ENCODE measurements around the gene CTNNAL1. TPM values are rescaled to one million over a fixed set of nuclear protein-coding genes. Genes with fewer than 3 reads are reported as not detected.

Gene CTNNAL1
- polyA plus RNA-seq, 1 experiment, result 82.7 TPM

DNA sequence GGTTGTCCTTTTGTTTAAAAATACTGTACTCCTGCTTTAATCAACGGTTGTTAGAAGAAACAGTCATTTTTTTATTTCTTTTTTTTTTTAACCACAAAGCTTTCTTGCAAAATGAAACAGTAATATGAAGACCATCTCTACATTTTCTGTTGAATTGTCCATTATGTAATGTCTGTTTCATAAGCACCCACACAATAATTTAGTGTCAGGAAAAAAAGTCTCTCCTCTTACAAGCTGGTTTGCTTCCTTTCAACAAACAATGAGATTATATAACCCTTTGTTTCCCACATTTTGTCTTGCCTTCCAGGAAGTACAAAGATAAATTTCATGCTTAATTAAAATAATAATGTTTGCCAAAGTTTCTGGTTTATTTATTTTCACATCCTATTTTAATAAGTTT is 16.7 kb downstream of the CTNNAL1 start:
- Histone ChIP-seq H3K27ac (ENCODE audit: low read depth, low read length) (no peak overlapping the region), H3K4me3 (ENCODE audit: low read depth, low read length) (no peak overlapping the region), H3K27me3 (ENCODE audit: control insufficient read depth, insufficient read depth, low read length) (no peaks in the 10 kb centered on the region), H3K9me3 (ENCODE audit: control insufficient read depth, insufficient read depth, low read length) (no peaks in the 10 kb centered on the region)
- CTCF ChIA-PET, result interaction anchor here (2.1 kb wide), 1 partner anchor 43 kb away, joined by 9 read pairs; no protein-coding TSS in a partner anchor
- TF ChIP-seq, protein P1, sequence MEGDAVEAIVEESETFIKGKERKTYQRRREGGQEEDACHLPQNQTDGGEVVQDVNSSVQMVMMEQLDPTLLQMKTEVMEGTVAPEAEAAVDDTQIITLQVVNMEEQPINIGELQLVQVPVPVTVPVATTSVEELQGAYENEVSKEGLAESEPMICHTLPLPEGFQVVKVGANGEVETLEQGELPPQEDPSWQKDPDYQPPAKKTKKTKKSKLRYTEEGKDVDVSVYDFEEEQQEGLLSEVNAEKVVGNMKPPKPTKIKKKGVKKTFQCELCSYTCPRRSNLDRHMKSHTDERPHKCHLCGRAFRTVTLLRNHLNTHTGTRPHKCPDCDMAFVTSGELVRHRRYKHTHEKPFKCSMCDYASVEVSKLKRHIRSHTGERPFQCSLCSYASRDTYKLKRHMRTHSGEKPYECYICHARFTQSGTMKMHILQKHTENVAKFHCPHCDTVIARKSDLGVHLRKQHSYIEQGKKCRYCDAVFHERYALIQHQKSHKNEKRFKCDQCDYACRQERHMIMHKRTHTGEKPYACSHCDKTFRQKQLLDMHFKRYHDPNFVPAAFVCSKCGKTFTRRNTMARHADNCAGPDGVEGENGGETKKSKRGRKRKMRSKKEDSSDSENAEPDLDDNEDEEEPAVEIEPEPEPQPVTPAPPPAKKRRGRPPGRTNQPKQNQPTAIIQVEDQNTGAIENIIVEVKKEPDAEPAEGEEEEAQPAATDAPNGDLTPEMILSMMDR (IDR thresholded peaks at IDR 0.05; ENCODE audit: low read depth, low read length), result no peak
- POLR2A ChIA-PET, result no interaction called here
- DNase-seq (ENCODE audit: low read depth, low spot score), result no peak

DNA sequence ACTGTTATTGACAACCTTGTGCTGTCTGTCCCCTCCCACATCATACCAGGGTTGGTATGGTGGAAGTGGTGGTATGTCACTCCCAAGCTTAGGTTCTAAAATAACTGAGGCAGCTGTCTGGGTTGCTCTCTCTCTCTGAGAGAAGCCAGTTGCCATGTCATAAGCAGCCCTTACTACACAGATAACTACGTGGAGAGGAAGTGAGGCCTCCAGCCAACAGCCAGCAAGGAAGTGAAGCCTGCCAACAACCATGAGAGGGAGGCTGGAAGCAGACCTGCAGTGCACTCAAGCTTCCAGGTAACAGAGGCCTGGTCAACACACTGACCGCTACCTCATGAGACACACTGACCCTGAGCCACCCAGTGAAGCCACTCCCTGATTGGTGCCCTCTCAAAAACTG is 18.6 kb downstream of the CTNNAL1 start:
- H3K4me3 ChIP-seq (ENCODE audit: low read depth, low read length), result no peak overlapping the region
- TF ChIP-seq, protein P1 (IDR thresholded peaks at IDR 0.05; ENCODE audit: low read depth, low read length), result no peak
- DNase-seq (ENCODE audit: low read depth, low spot score), result no peak
- POLR2A ChIA-PET, result no interaction called here
- H3K9me3 ChIP-seq (ENCODE audit: control insufficient read depth, insufficient read depth, low read length), result no peaks in the 10 kb centered on the region
- no peaks in the 10 kb centered on the region for H3K27me3 ChIP-seq (ENCODE audit: control insufficient read depth, insufficient read depth, low read length)
- no peak overlapping the region for H3K27ac ChIP-seq (ENCODE audit: low read depth, low read length)
- CTCF ChIA-PET, result interaction anchor here (1.2 kb wide), 1 partner anchor 40 kb away, joined by 4 read pairs; no protein-coding TSS in a partner anchor

DNA sequence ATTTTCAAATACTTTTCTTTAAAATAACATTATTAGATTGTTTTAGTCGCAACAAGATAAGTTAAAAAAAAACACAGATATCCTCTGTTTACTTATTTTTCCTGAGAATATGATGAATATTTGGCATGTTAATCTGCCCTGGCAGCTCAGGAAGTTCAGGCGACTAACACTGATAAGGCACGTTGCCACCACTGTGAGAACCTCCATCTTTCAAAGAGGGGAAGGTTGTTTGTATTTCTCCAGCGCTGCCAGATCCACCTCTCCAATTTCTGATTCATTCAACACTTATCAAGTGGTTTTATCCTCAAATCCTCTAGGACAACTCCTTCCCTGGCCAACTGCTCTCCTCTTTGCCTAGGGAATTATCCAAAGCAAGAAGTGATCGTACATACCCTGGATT is 21.8 kb downstream of the CTNNAL1 start:
- Histone ChIP-seq H3K27me3 (ENCODE audit: control insufficient read depth, insufficient read depth, low read length) (no peaks in the 10 kb centered on the region), H3K4me3 (ENCODE audit: low read depth, low read length) (no peak overlapping the region), H3K9me3 (ENCODE audit: control insufficient read depth, insufficient read depth, low read length) (no peaks in the 10 kb centered on the region), H3K27ac (ENCODE audit: low read depth, low read length) (no peak overlapping the region)
- DNase-seq (ENCODE audit: low read depth, low spot score), result no peak
- POLR2A ChIA-PET, result no interaction called here
- TF ChIP-seq, protein P1 (IDR thresholded peaks at IDR 0.05; ENCODE audit: low read depth, low read length), result no peak
- CTCF ChIA-PET, result no interaction called here

DNA sequence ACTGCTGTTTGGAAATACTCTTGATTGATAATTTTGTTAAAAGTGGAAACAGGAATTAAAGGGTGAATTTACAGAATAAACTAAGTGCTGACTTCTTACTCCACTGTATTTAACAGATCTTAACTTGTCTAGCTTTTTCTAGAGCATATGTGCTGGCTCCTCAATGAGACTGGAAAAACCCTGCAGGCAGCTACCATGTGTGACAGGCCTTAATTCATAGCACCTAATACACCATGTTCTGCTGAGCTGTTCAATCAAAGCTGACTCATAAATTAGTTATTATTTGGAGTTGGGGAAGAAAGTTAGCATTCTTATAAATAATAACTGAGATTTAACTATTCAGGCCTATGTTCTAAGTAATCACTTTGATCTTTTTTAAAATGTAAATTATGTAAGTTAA is 29.4 kb downstream of the CTNNAL1 start:
- no peak for DNase-seq (ENCODE audit: low read depth, low spot score)

DNA sequence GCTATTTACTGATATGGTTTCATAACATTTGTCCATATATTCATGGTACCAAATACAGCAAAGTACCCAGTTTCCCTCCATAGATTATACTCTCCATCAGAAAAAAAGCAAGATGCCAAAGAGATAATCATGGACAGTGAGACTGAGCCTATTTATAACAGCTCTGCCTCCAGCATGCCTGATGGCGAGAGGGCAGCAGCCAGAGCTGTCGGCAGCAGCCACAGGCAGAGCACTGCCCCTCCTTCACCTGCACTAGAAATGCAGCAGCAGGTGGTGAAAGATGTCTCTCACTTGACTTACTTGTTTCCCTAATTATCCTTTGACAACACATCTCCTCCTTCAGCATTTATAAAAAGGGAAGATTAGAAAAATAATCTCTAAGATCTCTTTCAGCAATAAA is 32.4 kb downstream of the CTNNAL1 start:
- no peak for DNase-seq (ENCODE audit: low read depth, low spot score)
- ChIA-PET POLR2A (no interaction called here), CTCF (no interaction called here)
- TF ChIP-seq, protein P1 (IDR thresholded peaks at IDR 0.05; ENCODE audit: low read depth, low read length), result no peak
- Histone ChIP-seq H3K27ac (ENCODE audit: low read depth, low read length) (no peak overlapping the region), H3K9me3 (ENCODE audit: control insufficient read depth, insufficient read depth, low read length) (no peaks in the 10 kb centered on the region), H3K4me3 (ENCODE audit: low read depth, low read length) (no peak overlapping the region), H3K27me3 (ENCODE audit: control insufficient read depth, insufficient read depth, low read length) (no peaks in the 10 kb centered on the region)

More for the DNA sequence above, 29.4 kb downstream of the CTNNAL1 start:
- Histone ChIP-seq H3K27ac (ENCODE audit: low read depth, low read length) (no peak overlapping the region), H3K4me3 (ENCODE audit: low read depth, low read length) (no peak overlapping the region), H3K9me3 (ENCODE audit: control insufficient read depth, insufficient read depth, low read length) (no peaks in the 10 kb centered on the region), H3K27me3 (ENCODE audit: control insufficient read depth, insufficient read depth, low read length) (no peaks in the 10 kb centered on the region)
- ChIA-PET POLR2A (no interaction called here), CTCF (no interaction called here)
- TF ChIP-seq, protein P1 (IDR thresholded peaks at IDR 0.05; ENCODE audit: low read depth, low read length), result no peak

All from AG04450 (cell line).